GM12878 (cell line): ENCODE measurements around the gene SESN1. TPM values are rescaled to one million over a fixed set of nuclear protein-coding genes. Genes with fewer than 3 reads are reported as not detected.

Source experiments
- ATAC-seq: fragments of 200-7000 bp; cut with Tn5 transposase; 3 replicates; pipeline ENCODE4 v1.9.1; 2020; ENCODE audit warnings: mild to moderate bottlenecking, moderate library complexity
- BruUV-seq: library from RNA; stranded (reverse); fragments of 400-500 nt; replicated peaks from 2 replicates; lab custom pipeline; 2021; lab: Mats Ljungman, UMichigan
- CTCF ChIA-PET: fragments of 300-600 bp; sonication (Branson Sonifier 250); formaldehyde crosslinking; extraction: SDS; loops from one replicate; lab custom pipeline; 2021; ENCODE audit warnings: inconsistent platforms; lab: Yijun Ruan, JAX
- POLR2A ChIA-PET: fragments of 350-600 bp; formaldehyde crosslinking; extraction: SDS; loops from one replicate; lab custom pipeline; 2021; ENCODE audit warnings: inconsistent platforms; lab: Charles Lee
- RAD21 ChIA-PET: fragments of 300-600 bp; sonication (Branson Sonifier 250); formaldehyde crosslinking; loops from one replicate; lab custom pipeline; 2023; ENCODE audit warnings: antibody characterized with exemption; ENCODE audit not compliant: unreplicated experiment; lab: Charles Lee
- SMC1A ChIA-PET: fragments of 300-600 bp; sonication (Branson Sonifier 250); formaldehyde crosslinking; loops from one replicate; lab custom pipeline; 2023; ENCODE audit not compliant: unreplicated experiment, uncharacterized antibody; lab: Charles Lee
- DNase-seq: peaks from one replicate; pipeline ENCODE4 v3.0.0-alpha.2; 2011; ENCODE audit warnings: low read depth, low spot score
- FAIRE-seq: peaks from 3 replicates; lab custom pipeline; 2011; peaks lifted over from hg19 to GRCh38; lab: Jason Lieb, UNC
- H2AFZ ChIP-seq: 2 replicates; pipeline ENCODE4 v1.6.0; 2011; ENCODE audit warnings: low read depth, low read length, control low read depth; ENCODE audit not compliant: control insufficient read depth
- H3K27ac ChIP-seq: 2 replicates; pipeline ENCODE4 v1.5.1; 2011; ENCODE audit warnings: control low read depth; ENCODE audit not compliant: control insufficient read depth, insufficient read depth
- H3K27me3 ChIP-seq, 2 experiments: replicated peaks in 1 of 2; 2 replicates each; pipeline versions ENCODE4 v1.6.0 to v1.6.1; 2011; ENCODE audit warnings: low read length in 1 of 2; ENCODE audit not compliant: control insufficient read depth in 2 of 2, insufficient read depth in 2 of 2
- H3K36me3 ChIP-seq, 2 experiments: 2 replicates each; pipeline ENCODE4 v1.5.1; 2011; ENCODE audit warnings: low read length in 1 of 2; ENCODE audit not compliant: control insufficient read depth in 2 of 2, insufficient read depth in 2 of 2
- H3K4me1 ChIP-seq: 2 replicates; pipeline ENCODE4 v1.6.1; 2011; ENCODE audit warnings: mild to moderate bottlenecking, low read length, moderate library complexity, mixed read lengths; ENCODE audit not compliant: control insufficient read depth, insufficient read depth
- H3K4me2 ChIP-seq: 2 replicates; pipeline ENCODE4 v1.6.0; 2011; ENCODE audit warnings: control low read depth; ENCODE audit not compliant: control insufficient read depth, insufficient read depth
- H3K4me3 ChIP-seq: fragments of 200-600 bp; sonication (generic); 2 replicates; pipeline ENCODE4 v1.5.1; 2016
- H3K79me2 ChIP-seq: 2 replicates; pipeline ENCODE4 v1.6.0; 2011; ENCODE audit warnings: low read length; ENCODE audit not compliant: control insufficient read depth, insufficient read depth
- H3K9ac ChIP-seq: 2 replicates; pipeline ENCODE4 v1.8.0; 2011; ENCODE audit warnings: low read length, control low read depth, mixed read lengths; ENCODE audit not compliant: control insufficient read depth, insufficient read depth
- H3K9me3 ChIP-seq: replicated peaks from 3 replicates; pipeline ENCODE4 v1.5.1; 2011; ENCODE audit warnings: mild to moderate bottlenecking, low read length; ENCODE audit not compliant: control insufficient read depth, insufficient read depth
- H4K20me1 ChIP-seq: 2 replicates; pipeline ENCODE4 v1.6.0; 2011; ENCODE audit not compliant: control insufficient read depth, insufficient read depth
- BCL3 ChIP-seq: IDR thresholded peaks from 2 replicates; pipeline ENCODE4 v1.6.1; 2011; ENCODE audit warnings: borderline replicate concordance, low read depth, mild to moderate bottlenecking, moderate library complexity, low read length; ENCODE audit not compliant: insufficient read depth, poor library complexity, severe bottlenecking
- CHD4 ChIP-seq: fragments of 200-600 bp; sonication (generic); IDR thresholded peaks from 2 replicates; pipeline ENCODE4 v1.6.1; 2016; ENCODE audit warnings: mild to moderate bottlenecking
- E2F8 ChIP-seq: fragments of 450-650 bp; IDR thresholded peaks from 2 replicates; pipeline ENCODE4 v1.6.1; 2018; ENCODE audit warnings: mild to moderate bottlenecking, low read depth, moderate library complexity; ENCODE audit not compliant: partially characterized antibody
- IKZF2 ChIP-seq, 2 experiments: fragments of 450-650 bp; IDR thresholded peaks; 2 replicates each; pipeline ENCODE4 v1.6.1; 2017; ENCODE audit warnings: mild to moderate bottlenecking in 2 of 2, moderate library complexity in 2 of 2
- LARP7 ChIP-seq: fragments of 450-650 bp; IDR thresholded peaks from 2 replicates; pipeline ENCODE4 v1.6.1; 2017; ENCODE audit warnings: mild to moderate bottlenecking
- PML ChIP-seq: IDR thresholded peaks from 2 replicates; pipeline ENCODE4 v1.6.1; 2012; ENCODE audit warnings: low read length, inconsistent platforms
- SMARCA5 ChIP-seq: fragments of 450-650 bp; IDR thresholded peaks from 2 replicates; pipeline ENCODE4 v1.6.1; 2017; ENCODE audit warnings: mild to moderate bottlenecking
- TAF1 ChIP-seq: IDR thresholded peaks from 2 replicates; pipeline ENCODE4 v1.6.1; 2011; ENCODE audit warnings: mild to moderate bottlenecking, low read depth, low read length, borderline replicate concordance
- WGBS: methylation state at CpG from one replicate; pipeline ENCODE4 v1.1.6; 2016; ENCODE audit warnings: low lambda C conversion rate; ENCODE audit not compliant: insufficient replicate concordance, insufficient coverage; ENCODE audit errors: missing lambda C conversion rate; 5-methylcytosine and 5-hydroxymethylcytosine counted together
- in situ Hi-C: fragments of 300-500 bp; cut with MboI; formaldehyde crosslinking; loops from 9 replicates; pipeline ENCODE4 v1.14.3; 2018; ENCODE audit warnings: mixed read lengths
- intact Hi-C: fragments of 100-400 bp; cut with micrococcal nuclease; formaldehyde crosslinking; loops from one replicate; pipeline ENCODE4 v1.14.2; 2022; ENCODE audit not compliant: unreplicated experiment
- polyA plus RNA-seq, 11 experiments: library from polyadenylated mRNA; depleted of rRNA in 4 of 11; unstranded in 6 of 11; stranded (reverse) in 5 of 11; fragments of >200 nt; fragmentation: Nextera tagmentation in 4 of 11; fragmentation: Illumina TruSeq in 1 of 11; extraction: Ambion mirVana in 4 of 11; extraction: Trizol in 1 of 11; gene quantifications; 1 replicate in 1 of 11; 2 replicates in 10 of 11; pipeline versions ENCODE4 v1.2.1 to v1.2.3, GENCODE V29; 2011 to 2016; ENCODE audit warnings: inconsistent platforms in 2 of 11, missing spikeins in 2 of 11, low read depth in 1 of 11
- total RNA-seq, 4 experiments: library from RNA; depleted of rRNA in 3 of 4; stranded (reverse); fragments of >200 nt in 3 of 4; fragmentation: Illumina TruSeq in 1 of 4; extraction: Trizol in 1 of 4; gene quantifications; 2 replicates each; pipeline versions ENCODE4 v1.2.1 to v1.2.3, GENCODE V29; 2013 to 2021

Gene SESN1
- total and polyA plus RNA-seq, 10 of the 15 experiments (the other 5 are each of a cell fraction or from before 2014, with no cell fraction given): 1.3 to 13.0 (median 3.3) TPM

DNA sequence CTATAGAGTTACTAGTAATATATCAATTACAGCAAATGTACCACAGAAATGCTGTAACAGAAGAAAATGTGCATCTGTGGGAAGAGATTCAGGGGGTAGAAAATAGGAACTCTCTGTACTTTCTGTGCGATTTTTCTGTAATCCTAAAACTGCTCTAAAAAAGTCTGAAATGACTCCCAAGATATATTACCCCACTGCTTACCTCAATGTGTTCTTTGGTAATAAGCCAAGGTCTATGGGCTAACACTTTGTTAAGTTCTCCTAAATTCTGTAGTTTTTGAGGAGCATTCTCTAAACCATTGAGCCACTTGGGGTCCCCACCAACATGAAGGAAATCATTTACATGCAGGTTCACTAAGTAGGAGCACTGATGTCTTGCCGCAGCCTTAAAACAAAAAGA lies 94.4 kb downstream of the SESN1 start (continued):
- TF ChIP-seq BCL3: no peak
- no peak for TF ChIP-seq PML
- TF ChIP-seq LARP7: no peak
- TF ChIP-seq SMARCA5: no peak
- no peak for TF ChIP-seq CHD4

DNA sequence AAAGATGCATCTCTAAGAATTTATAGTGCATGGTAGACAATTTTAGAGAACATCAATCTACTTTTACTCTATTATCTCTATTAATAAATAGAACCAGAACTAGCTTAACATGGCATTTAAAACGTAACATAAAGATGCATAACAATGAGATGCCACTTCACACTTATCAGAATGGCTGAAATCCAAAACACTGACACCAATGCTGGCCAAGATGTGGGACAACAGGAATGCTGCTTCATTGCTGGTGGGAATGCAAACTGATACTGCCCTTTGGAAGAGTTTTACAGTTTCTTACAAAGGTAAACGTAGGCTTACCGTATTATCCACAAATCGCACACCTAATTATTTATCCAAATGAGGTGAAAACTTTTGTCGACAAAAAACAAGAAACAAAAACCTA lies 95.2 kb downstream of the SESN1 start:
- ChIA-PET SMC1A (no interaction called here), POLR2A (no interaction called here), CTCF (no interaction called here)
- H3K79me2 ChIP-seq: no peaks in the 10 kb centered on the region
- no TSS peak for BruUV-seq
- no peak overlapping the region for H3K4me2 ChIP-seq
- no peak overlapping the region for H3K9ac ChIP-seq
- in situ Hi-C loops: no loop called here
- no peaks in the 10 kb centered on the region for H3K27me3 ChIP-seq
- no peak overlapping the region for H3K27ac ChIP-seq
- no peak for FAIRE-seq
- no peak for ATAC-seq
- intact Hi-C loops: no loop called here
- H3K9me3 ChIP-seq: no peaks in the 10 kb centered on the region
- H3K4me1 ChIP-seq: no peaks in the 10 kb centered on the region
- DNase-seq: no peak
- WGBS: 65% methylated on average over 5 of the region's 5 CpGs
- no peaks in the 10 kb centered on the region for H3K36me3 ChIP-seq
- H4K20me1 ChIP-seq: no peaks in the 10 kb centered on the region
- TF ChIP-seq IKZF2 (IDR thresholded peaks at IDR 0.05) (no peak), TAF1 (no peak), E2F8 (no peak)
- TF ChIP-seq, all 136 proteins: peak for 0
- no peak overlapping the region for H2AFZ ChIP-seq
- no peak overlapping the region for H3K4me3 ChIP-seq
- RAD21 ChIA-PET: no interaction called here
